HG03565 (cell line): Measurements from ENCODE around the gene PFKFB2.
"Not testable (repeated sequence)": the region's sequence is repeated elsewhere in the genome, so short reads cannot be mapped to it uniquely, and the experiment has no call there.

Experiments used
- ATAC-seq: cut with Tn5 transposase; IDR thresholded peaks from one replicate; pipeline ENCODE4 v1.9.1; 2021; ENCODE audit warnings: mild to moderate bottlenecking, moderate library complexity; ENCODE audit not compliant: unreplicated experiment

The PFKFB2 gene

DNA sequence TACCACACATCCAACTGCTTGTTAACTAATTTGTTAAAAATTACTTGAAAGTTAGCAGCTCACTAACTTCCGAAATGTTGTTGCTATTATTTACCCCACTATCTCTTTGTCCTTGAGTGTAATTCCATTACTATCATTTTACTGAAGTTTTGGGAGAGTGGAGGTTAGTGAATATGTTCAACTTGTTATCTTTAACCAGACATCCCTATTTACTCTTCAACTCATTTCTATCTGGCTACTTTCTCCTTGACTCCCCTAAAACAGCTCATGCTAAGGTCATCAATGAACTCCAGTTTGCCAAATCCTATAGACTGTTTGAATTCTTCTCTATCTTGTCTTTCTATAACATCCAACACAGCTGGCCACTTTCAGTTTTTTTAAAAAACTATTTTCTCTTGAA lies 16.2 kb upstream of the PFKFB2 start:
- no peak for ATAC-seq

DNA sequence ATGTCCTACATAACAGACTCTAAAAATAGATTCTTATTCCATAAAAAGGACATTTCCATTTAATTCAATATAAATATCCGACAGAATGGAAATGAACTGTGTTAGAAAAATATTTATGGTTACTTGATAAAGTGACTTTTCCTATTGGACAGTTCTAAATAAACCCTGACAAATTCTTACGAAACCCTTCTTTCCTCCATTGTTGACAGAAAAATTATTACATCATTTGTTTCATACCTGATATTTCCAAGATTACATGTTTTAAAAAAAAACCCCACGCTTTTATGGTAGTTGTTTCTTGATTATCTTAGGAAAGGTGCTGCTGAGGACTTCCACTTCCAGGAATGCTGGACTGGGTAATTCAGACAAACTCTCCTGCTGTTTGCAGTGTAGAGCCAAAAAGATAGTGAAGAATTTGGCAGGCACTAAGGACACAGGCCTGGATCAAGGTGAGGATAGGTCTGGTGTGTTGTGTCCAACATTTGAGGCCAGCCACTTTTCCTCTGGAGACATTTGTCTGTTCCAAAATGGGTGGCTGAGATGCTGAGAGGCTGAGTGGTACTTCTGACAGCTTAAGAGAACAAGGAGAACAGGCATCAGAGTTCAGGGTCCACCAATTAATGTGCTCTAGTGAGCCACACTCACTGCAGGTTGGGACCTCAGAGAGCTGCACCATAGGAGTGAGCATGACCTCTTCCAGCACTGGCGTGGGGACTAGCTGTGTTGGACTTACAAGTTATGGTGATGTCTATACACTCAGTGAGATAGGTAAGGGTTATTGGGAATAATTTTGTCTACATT lies 13.5 kb upstream of the PFKFB2 start:
- no peak for ATAC-seq

DNA sequence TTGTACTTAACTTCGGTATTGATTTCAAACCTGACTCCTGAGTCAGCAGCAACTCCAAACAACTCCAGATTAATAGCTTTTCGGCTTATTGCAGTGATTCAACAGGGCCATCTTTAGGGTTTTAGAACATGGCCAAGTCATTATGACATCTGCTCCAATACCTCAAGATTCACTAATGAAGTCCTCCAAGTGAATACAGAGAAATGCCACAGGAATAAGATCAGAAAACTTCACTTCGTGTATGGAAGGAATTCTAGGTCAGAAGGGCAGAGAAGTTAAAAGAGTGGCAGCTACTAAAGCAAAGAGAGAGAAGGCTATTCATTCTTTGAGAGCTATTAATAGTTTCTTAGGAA lies 12.9 kb upstream of the PFKFB2 start:
- ATAC-seq = no peak

DNA sequence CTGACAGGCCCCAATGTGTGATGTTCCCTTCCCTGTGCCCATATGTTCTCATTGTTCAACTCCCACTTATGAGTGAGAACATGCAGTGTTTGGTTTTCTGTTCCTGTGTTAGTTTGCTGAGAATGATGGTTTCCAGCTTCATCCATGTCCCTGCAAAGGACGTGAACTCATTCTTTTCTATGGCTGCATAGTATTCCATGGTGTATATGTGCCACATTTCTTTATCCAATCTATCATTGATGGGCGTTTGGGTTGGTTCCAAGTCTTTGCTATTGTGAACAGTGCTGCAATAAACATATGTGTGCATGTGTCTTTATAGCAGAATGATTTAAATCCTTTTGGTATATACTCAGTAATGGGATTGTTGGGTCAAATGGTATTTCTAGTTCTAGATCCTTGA lies 11.7 kb upstream of the PFKFB2 start:
- not testable (repeated sequence) for ATAC-seq

DNA sequence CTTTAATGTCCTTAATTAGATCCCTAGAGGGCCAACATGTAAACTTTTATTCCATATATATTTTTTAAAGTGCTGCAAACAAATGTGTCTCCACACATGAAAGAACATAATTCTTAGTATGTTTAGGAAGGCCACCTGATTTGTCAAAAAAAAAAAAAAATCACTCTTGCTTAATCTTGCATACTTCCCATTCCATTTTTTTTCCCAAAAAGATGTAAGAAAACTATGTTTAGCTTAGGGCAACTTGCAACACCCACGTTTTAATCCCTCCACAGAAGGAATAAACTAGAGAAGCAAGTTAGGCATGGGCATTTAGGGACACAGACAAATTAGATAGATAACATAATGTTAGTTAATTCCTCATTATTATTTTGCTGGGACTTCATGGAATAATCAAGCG lies 7.6 kb upstream of the PFKFB2 start:
- ATAC-seq = no peak

DNA sequence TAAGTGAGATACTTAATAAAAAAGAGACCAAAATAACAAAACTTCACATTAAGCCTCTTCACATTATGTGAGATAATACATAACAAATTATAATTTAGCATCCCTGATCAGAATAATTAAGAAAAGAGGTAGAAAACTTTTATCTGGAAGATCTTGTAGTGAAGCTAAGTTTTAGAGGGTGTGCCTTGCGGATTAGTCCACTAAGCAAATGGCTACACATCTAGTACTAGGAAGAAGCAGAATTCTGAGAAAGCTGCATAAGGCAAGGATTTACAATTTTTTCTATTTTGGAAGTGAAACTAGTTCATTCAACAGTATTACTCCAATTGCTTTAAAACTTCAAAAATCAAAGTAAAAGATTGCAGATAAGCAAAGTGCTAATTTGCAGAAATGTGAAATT lies 5.6 kb upstream of the PFKFB2 start:
- no peak for ATAC-seq

DNA sequence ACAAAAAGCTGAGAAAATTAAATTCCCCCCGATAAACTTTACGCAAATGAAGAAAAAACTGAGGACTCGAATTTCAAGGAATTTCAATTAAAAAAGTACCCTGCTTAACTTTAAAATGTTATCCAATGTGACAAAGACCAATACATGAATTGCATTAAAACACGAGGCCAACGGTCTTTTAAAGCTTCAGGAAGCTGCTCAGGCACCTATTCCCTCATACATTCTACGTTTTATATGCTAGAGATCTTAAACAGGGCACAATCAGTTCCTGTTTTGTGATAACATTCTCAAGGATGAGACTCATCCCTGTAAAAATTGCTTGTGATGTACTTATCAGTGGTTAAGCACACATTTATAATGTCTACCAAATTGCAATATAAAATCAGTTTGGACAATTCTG lies 5.0 kb upstream of the PFKFB2 start:
- ATAC-seq = no peak

DNA sequence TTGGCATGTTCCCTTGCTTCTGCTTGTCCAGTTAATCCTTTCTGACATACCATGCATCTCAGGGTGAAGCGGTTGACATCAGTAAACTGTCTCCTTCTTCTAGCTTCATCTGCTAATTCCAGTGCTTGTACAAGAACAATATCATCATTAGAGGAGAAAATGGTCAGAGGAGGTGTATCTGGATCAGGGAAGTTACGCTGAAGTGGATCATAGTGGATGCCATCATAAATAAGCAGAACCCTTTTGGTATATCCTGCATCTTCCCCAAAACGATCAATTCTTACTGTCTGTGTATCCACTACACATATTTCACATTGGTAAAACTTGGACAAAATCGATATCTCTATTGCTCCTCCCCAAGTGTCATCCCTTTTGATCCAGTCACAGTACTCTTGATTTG lies 4.0 kb upstream of the PFKFB2 start:
- ATAC-seq = no peak

DNA sequence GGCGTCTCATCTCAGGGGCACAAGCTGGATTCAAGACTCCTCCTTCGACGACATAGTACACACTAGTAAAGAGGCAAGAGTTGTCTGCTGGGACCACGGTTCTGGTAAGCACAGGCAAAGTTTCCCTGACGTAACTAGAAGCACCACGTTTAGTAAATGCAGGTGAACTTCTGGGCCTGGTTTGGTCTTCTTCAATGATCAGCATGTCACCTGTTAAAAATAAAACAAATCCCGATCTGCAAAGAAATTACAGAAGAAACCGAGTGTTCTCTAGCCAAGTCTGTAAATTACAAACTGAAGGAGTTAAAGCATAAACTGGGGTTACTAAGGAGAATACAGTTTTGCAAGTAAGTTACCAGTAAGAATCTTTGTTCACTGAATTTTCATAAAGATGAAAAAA lies 3.6 kb upstream of the PFKFB2 start:
- ATAC-seq = no peak

DNA sequence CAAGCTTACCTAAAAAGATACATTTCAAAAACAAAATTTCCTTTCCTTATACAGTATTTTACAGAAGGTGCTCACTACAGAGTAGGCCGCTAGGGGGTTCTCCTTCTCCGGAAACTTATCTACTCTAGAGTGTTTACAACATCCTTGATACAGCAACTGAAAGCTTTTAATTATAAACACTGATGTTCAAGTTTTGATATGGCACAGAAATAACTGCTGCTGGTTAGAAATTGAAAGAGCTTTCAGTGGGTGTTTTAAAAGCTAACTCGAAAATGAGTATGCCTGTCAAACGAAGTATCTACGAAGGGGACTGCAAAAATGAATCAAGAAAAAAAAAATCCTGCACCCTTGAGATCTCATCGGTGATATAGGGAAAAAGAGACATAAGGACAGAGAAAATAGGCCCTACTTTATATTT lies 3.1 kb upstream of the PFKFB2 start:
- ATAC-seq = no peak

DNA sequence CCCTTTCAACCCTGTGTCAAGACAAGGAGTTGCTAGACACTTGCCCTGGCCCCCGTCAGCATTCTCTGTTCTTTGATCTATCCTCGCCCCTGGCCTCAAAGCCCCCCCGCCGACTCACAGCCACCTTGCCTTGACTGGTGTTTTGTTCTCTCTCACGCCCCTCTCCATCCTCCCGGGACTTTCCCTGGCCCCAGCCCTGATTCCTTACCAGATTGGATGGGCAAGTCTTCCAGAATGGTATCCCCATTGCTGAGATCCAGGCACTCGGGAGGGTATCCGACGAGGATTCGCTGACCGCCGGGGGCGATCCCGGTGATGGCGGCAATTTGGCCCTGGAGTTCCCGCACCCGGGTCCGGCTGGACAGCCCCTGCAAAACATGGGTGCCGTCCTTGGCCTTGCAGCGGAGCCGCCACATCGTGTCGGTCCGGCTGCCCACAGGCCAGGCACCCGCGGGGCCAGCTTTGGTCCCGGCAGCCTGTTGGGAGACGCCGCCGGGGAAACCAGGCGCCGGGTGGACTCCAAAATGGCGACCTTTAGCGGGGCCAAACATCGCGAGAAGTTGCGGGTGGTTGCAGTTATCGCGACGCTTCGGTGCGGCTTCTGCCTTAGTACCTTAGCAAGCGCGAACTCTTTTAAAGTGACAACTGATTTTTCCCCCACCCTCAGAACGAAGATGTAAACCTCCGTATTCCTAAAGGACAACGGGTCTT lies 2.4 kb upstream of the PFKFB2 start:
- ATAC-seq = no peak

DNA sequence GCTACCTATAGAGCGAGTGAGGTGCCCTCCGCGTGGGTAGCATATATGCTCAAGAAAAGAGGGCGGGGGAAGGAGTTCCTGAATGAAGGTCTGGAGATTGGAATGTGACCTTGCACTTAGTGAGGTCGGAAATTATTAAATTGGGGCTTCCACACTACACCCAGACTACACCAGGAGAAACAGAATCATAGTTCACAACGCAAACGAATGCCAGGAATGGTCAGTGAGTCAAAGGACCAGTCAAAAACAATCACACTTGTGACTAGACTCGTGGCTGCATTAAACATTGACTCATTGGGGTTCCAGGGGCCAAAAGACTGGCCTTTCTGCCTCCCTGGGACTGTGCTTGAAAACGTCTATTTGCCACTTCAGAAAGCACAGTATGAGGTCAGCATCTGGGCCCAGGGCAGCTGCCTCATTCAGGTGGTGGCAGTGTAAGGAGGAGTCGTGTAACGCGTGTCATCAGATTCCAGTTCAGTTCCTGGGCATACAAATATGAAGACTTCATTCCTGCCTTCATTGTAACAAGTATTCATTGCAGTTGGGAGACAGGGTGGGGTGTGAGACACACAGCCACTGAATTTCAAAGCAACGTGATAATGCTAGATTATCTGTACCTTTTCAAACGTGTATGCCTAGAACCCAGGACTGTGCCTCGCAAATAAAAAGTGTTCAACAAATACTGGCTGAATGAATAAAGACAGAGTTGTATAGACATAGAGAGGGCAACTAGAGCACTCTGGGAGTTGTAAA lies 1.7 kb upstream of the PFKFB2 start, which contains the start of gene YOD1:
YOD1 (minus strand) TSS at position 18 of the 753 bp plus-strand sequence. CDS start 178 bp downstream, outside the sequence.
- ATAC-seq = no peak

DNA sequence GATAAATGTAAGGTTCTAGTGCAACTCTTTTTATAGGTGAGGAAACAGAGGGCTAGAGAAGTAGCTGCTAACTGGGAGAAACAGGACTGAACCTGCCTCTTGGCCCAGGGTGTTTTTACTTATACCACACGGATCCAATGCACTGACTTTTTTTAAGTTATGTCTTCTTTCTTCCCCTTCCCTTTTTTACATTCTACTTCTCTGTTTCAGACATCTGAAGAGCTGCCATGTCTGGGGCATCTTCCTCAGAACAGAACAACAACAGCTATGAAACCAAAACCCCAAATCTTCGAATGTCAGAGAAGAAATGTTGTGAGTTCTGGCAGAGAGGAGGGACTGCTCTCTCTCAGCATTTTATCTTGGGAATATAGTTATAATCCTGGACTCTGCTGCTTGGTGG lies 1.4 kb downstream of the PFKFB2 start:
- no peak for ATAC-seq

DNA sequence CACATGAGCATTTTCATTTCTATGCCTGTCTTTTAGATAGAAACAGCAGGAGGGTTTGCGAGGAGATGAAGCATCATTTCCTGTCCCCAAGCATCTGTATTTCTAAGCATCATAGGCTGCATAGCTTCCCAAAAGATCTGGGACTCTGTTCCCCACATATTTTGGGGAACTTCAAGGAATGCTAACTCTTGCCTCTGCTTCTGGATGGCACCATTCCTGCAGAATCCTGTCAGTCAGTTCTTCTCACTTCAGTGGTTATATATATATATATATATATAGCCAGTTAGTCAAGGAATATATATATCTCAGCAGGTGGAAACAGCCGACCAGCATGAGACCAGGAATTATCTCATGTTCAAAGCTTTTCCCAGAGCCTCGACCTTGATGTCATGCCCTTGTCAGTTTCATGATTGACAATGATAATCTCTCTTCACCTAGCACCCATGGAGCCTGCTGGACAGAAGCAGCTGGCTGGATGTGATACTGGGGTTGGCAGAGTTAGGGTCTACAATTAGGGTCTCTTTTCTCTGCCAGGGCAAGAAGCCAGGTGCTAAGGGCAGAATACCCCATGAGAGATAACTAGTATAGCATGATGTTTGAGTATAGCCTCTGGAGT lies 2.4 kb downstream of the PFKFB2 start:
- ATAC-seq = no peak

DNA sequence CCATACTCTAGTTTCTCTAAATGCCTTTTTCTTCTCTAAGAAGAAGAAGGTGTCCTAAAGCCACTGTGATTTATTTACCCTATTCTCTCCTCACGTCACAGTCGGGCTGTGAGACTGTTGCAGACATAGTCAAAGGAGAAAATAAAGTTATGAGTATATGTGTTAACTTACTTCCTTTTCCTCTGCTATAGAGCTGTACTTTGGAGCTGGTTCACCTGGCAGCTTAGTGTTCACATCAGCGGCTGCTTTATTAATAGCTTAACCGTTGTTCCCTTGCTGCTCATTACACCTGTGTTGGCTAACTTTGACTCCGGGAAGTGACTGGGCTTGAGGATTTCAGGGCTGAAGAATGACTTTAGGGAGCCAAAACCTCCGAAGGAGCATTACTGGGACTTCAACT lies 3.6 kb downstream of the PFKFB2 start:
- no peak for ATAC-seq

DNA sequence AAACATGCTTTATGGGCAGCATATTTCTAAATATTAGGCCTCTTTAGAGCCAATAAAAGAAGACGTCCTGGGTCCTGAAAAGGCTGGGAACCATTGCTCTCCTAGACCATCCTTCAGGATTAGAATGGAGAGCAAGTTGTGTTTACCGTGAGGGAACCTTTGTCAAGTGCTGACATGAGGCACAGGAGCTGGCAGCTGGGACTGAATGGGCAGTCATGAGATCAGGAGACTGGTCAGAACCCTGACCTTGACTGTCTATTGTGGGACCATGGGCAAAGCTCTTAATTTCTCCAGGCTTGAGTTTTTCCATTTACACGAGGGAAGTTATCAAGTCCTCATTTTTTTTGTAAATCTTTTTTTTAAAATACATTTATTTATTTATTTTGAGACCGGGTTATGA lies 5.2 kb downstream of the PFKFB2 start:
- no peak for ATAC-seq

DNA sequence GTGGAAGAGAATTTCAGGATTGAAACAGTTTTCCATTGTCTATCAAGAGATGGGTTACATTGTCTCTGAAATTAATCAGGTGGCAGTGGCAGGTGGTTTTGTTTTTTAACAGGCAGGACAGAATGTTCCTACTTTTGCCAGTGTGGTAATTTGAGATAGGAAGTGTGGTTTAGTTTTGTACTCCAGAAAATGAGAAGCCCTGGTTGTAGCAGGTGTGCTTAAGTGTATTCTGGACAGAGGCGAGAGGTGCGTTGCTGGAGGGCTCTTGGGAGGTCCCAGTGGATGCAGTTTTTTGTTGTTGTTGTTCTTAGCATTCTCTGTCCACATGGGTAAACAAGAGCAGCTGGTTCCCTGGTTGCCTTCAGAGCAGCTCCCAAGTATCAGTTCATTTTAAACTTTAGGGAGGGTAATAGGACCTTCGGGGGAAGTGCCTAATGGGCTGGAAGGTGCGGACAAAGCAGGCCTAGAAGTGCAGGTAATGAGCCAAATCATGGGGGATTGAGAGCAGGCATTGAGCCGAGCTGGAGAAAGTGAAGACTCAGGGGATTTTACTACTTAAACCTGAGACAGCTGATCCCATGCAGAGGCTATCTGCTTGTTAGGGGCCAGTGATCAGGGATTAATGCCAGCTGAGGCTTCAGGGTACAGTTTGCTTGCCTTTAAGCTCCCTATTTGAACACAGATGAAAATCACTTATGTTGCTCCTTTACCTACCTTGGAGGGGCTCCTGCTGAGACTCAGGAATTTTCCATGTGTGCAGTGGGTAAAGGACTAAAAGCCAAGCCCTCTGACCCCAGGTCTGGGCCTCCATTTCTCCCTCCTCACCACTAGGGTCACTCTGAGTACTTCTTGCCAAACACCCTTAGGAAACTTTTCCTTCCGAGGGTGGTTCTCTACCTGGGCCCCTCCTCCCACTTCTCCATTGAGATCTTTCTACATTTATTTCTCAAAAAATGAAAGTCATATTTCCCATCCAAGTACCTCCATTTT lies 6.1 kb downstream of the PFKFB2 start:
- ATAC-seq = no peak

DNA sequence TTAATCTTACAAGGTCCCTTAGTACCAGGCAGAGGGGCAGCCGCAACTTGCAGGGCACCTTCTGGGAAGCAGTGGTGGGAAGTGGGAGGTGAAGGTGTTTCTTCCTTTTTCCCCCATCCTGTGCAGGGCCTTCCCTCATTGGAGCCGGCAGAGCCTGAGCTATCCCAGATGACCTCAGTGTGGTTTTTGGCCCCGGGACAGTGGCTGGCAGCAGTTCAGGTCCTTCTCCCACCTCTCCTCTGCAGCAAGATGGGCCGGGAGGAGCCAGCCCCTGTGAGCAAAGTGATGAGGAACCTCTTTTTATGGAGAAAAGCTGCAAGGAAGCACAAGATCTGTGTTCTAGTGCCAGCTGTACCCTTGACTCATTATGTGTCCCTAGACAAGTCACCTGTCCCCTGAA lies 6.8 kb downstream of the PFKFB2 start:
- no peak for ATAC-seq

DNA sequence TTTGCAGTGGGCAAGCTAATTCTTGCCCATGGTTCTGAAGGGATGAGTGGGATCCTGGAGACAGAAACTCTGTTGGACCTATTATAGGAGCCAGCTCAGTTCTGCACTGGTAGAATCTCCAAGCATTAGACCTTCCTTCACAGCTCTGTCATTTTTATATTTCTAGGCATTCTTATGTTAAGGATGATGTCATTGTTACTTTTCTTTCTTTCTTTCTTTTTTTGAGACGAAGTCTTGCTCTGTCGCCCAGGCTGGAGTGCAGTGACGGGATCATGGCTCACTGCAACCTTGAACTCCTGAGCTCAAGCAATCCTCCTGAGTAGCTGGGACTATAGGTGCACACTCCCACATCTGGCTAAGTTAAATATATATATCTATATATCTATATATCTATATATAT lies 7.5 kb downstream of the PFKFB2 start:
- no peak for ATAC-seq

DNA sequence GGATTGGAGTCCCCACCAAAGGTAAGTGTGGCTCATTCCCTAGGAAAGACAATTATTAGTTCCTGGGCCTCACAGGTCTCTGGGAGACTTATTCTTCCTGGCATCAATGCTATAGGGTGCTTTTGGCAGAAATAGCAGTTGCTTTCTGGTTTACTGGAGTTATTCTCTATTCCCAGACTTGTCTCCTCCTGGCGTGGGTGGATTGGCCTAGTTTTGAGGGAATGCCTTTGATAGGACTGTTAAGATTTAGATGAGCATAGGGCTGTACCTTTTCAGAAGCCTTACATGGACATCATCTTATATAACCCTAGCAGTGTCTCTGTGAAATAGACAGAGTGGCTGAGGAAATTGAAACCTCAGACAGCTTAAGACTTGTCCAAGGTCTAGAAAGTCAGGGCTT lies 9.0 kb downstream of the PFKFB2 start:
- no peak for ATAC-seq
